K562 (cell line): ENCODE results near the gene CD46. TPM values are rescaled to one million over a fixed set of nuclear protein-coding genes. Genes with fewer than 3 reads are reported as not detected.

ENCODE experiments used
- DIDO1 ChIP-seq: fragments of 450-650 bp; IDR thresholded peaks from 2 replicates; pipeline ENCODE4 v1.6.1; 2016; ENCODE audit warnings: low read depth, missing biosample characterization, missing genetic modification characterization
- ELF4 ChIP-seq: fragments of 450-650 bp; formaldehyde crosslinking; IDR thresholded peaks from 2 replicates; pipeline ENCODE4 v1.4.0; 2022; ENCODE audit warnings: missing genetic modification characterization
- EZH2 ChIP-seq: IDR thresholded peaks from 2 replicates; pipeline ENCODE4 v1.6.1; 2012; ENCODE audit warnings: low read depth, mild to moderate bottlenecking, inconsistent platforms, low read length, borderline replicate concordance
- FOXA3 ChIP-seq, 2 experiments: fragments of 450-650 bp in 1 of 2; sonication (generic) in 1 of 2; formaldehyde crosslinking; IDR thresholded peaks in 1 of 2; conservative IDR thresholded peaks in 1 of 2; 2 replicates each; pipeline versions ENCODE4 v1.4.0 to v1.8.0; 2020 to 2022; ENCODE audit warnings: mild to moderate bottlenecking in 2 of 2, missing genetic modification reagents in 1 of 2
- KLF10 ChIP-seq: fragments of 250-450 bp; sonication (Bioruptor Pico); IDR thresholded peaks from 2 replicates; pipeline ENCODE4 v1.6.1; 2021; ENCODE audit warnings: matching md5 sums
- NR3C1 ChIP-seq: sonication (generic); formaldehyde crosslinking; IDR thresholded peaks from 2 replicates; pipeline ENCODE4 v1.8.1; 2022; ENCODE audit warnings: missing genetic modification reagents
- PHF20 ChIP-seq: fragments of 450-650 bp; IDR thresholded peaks from 2 replicates; pipeline ENCODE4 v1.6.1; 2018; ENCODE audit not compliant: partially characterized antibody
- PHTF2 ChIP-seq: fragments of 250-450 bp; sonication (Bioruptor Pico); IDR thresholded peaks from 2 replicates; pipeline ENCODE4 v1.5.0; 2021; ENCODE audit warnings: mild to moderate bottlenecking
- RBM39 ChIP-seq: fragments of 200-400 bp; formaldehyde crosslinking; optimal IDR thresholded peaks from 2 replicates; pipeline ENCODE3; 2018; ENCODE audit warnings: low read depth, low read length
- TAF7 ChIP-seq: fragments of 450-650 bp; IDR thresholded peaks from 2 replicates; pipeline ENCODE4 v1.6.1; 2016; ENCODE audit warnings: missing genetic modification characterization, missing compliant biosample characterization
- TCFL5 ChIP-seq: fragments of 250-450 bp; sonication (Bioruptor Pico); conservative IDR thresholded peaks from 2 replicates; pipeline ENCODE4 v1.6.1; 2021; ENCODE audit warnings: mild to moderate bottlenecking, moderate library complexity, matching md5 sums
- ZNF583 ChIP-seq: fragments of 250-450 bp; sonication (Bioruptor Pico); IDR thresholded peaks from 2 replicates; pipeline ENCODE4 v1.4.0; 2020
- polyA plus RNA-seq, 8 experiments: library from polyadenylated mRNA; depleted of rRNA in 4 of 8; stranded (reverse) in 5 of 8; unstranded in 3 of 8; fragments of >200 nt; fragmentation: Nextera tagmentation in 2 of 8; fragmentation: Illumina TruSeq in 1 of 8; extraction: Ambion mirVana in 2 of 8; extraction: Trizol in 1 of 8; gene quantifications; 2 replicates each; pipeline versions ENCODE4 v1.2.1 to v1.2.3, GENCODE V29; 2011 to 2014; ENCODE audit warnings: inconsistent platforms in 1 of 8, missing spikeins in 1 of 8
- total RNA-seq, 7 experiments: library from RNA; depleted of rRNA in 6 of 7; stranded (reverse); fragments of >200 nt in 6 of 7; fragmentation: Illumina TruSeq in 2 of 7; extraction: Trizol in 2 of 7; gene quantifications; 2 replicates each; pipeline versions ENCODE4 v1.2.1 to v1.2.3, GENCODE V29; 2011 to 2021; ENCODE audit warnings: low replicate concordance in 1 of 7
- TF ChIP-seq, protein P1 (sequence below): sonication (generic); formaldehyde crosslinking; IDR thresholded peaks from 2 replicates; pipeline ENCODE4 v1.8.1; 2023; ENCODE audit warnings: mild to moderate bottlenecking, missing genetic modification reagents
- TF ChIP-seq, protein P2 (sequence below): fragments of 250-450 bp; sonication (Bioruptor Pico); IDR thresholded peaks from 2 replicates; pipeline ENCODE4 v1.4.0; 2020
- TF ChIP-seq, protein P3 (sequence below): fragments of 450-650 bp; conservative IDR thresholded peaks from 2 replicates; pipeline ENCODE4 v1.6.1; 2016; ENCODE audit warnings: missing genetic modification characterization, low read depth, mild to moderate bottlenecking, control low read depth, missing compliant biosample characterization

The CD46 gene
- total and polyA plus RNA-seq, 9 of the 15 experiments (the other 6 are each of a cell fraction or from before 2014, with no cell fraction given), result 87.9 to 374 (median 156) TPM

DNA sequence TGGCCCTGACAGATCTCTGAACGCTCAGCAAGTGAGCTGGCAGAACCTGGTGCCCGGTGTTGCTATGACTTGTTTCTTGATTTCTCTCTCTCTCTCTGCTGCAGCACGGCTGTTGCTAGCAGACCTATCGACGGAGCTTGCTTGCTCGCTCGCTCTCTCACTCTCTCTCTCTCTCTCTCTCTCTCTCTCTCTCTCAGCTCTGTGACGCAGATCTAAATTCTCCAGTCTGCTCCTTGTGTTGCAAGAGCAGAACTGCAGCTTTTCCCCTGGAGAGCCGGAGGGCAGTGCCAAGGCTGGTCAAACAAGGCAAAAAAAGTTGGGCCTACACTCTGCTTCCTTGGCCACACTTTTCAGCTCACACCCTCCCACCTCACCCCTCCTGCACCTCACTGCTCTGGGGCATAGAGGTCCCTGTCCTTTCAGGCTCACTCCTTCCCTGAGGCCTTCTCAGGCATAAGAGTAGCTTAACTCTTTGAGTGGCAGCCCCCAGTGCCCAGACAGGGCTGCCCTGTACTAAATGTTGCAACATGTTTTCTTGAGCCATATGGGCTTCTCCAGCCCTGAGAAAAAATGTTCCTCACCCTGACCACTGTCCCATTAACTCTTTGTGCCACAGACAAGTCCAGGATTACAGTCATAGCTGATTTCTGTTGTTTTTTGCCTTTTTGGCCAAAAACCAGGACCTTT, 72.2 kb downstream of the CD46 start (continued):
- TF ChIP-seq, protein P1, sequence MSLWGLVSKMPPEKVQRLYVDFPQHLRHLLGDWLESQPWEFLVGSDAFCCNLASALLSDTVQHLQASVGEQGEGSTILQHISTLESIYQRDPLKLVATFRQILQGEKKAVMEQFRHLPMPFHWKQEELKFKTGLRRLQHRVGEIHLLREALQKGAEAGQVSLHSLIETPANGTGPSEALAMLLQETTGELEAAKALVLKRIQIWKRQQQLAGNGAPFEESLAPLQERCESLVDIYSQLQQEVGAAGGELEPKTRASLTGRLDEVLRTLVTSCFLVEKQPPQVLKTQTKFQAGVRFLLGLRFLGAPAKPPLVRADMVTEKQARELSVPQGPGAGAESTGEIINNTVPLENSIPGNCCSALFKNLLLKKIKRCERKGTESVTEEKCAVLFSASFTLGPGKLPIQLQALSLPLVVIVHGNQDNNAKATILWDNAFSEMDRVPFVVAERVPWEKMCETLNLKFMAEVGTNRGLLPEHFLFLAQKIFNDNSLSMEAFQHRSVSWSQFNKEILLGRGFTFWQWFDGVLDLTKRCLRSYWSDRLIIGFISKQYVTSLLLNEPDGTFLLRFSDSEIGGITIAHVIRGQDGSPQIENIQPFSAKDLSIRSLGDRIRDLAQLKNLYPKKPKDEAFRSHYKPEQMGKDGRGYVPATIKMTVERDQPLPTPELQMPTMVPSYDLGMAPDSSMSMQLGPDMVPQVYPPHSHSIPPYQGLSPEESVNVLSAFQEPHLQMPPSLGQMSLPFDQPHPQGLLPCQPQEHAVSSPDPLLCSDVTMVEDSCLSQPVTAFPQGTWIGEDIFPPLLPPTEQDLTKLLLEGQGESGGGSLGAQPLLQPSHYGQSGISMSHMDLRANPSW (CRISPR knock-in tag), result no peak
- TF ChIP-seq TAF7 (tag), result no peak
- TF ChIP-seq NR3C1 (CRISPR knock-in tag), result no peak
- TF ChIP-seq ZNF583 (CRISPR knock-in tag), result no peak
- peak in 1 of 2 experiments; percentile 64; a peak in 1 of 4 replicates for TF ChIP-seq FOXA3 (CRISPR knock-in tag; conservative IDR thresholded peaks at IDR 0.05 in 1 of 2, IDR thresholded peaks at IDR 0.05 in 1 of 2)
- TF ChIP-seq, protein P2, sequence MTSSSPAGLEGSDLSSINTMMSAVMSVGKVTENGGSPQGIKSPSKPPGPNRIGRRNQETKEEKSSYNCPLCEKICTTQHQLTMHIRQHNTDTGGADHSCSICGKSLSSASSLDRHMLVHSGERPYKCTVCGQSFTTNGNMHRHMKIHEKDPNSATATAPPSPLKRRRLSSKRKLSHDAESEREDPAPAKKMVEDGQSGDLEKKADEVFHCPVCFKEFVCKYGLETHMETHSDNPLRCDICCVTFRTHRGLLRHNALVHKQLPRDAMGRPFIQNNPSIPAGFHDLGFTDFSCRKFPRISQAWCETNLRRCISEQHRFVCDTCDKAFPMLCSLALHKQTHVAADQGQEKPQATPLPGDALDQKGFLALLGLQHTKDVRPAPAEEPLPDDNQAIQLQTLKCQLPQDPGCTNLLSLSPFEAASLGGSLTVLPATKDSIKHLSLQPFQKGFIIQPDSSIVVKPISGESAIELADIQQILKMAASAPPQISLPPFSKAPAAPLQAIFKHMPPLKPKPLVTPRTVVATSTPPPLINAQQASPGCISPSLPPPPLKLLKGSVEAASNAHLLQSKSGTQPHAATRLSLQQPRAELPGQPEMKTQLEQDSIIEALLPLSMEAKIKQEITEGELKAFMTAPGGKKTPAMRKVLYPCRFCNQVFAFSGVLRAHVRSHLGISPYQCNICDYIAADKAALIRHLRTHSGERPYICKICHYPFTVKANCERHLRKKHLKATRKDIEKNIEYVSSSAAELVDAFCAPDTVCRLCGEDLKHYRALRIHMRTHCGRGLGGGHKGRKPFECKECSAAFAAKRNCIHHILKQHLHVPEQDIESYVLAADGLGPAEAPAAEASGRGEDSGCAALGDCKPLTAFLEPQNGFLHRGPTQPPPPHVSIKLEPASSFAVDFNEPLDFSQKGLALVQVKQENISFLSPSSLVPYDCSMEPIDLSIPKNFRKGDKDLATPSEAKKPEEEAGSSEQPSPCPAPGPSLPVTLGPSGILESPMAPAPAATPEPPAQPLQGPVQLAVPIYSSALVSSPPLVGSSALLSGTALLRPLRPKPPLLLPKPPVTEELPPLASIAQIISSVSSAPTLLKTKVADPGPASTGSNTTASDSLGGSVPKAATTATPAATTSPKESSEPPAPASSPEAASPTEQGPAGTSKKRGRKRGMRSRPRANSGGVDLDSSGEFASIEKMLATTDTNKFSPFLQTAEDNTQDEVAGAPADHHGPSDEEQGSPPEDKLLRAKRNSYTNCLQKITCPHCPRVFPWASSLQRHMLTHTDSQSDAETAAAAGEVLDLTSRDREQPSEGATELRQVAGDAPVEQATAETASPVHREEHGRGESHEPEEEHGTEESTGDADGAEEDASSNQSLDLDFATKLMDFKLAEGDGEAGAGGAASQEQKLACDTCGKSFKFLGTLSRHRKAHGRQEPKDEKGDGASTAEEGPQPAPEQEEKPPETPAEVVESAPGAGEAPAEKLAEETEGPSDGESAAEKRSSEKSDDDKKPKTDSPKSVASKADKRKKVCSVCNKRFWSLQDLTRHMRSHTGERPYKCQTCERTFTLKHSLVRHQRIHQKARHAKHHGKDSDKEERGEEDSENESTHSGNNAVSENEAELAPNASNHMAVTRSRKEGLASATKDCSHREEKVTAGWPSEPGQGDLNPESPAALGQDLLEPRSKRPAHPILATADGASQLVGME (CRISPR knock-in tag), result peak; percentile 69; the same call in 1 of the 2 replicates
- TF ChIP-seq PHTF2 (CRISPR knock-in tag), result no peak
- no peak for TF ChIP-seq EZH2
- TF ChIP-seq RBM39, result no peak
- no peak for TF ChIP-seq PHF20
- no peak for TF ChIP-seq KLF10 (CRISPR knock-in tag)
- no peak; the same call in 1 of the 2 replicates for TF ChIP-seq DIDO1
- TF ChIP-seq, protein P3, sequence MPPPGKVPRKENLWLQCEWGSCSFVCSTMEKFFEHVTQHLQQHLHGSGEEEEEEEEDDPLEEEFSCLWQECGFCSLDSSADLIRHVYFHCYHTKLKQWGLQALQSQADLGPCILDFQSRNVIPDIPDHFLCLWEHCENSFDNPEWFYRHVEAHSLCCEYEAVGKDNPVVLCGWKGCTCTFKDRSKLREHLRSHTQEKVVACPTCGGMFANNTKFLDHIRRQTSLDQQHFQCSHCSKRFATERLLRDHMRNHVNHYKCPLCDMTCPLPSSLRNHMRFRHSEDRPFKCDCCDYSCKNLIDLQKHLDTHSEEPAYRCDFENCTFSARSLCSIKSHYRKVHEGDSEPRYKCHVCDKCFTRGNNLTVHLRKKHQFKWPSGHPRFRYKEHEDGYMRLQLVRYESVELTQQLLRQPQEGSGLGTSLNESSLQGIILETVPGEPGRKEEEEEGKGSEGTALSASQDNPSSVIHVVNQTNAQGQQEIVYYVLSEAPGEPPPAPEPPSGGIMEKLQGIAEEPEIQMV, result 0 out of 2 replicates have a peak, but pooled peaks have one; percentile 59
- TF ChIP-seq TCFL5 (CRISPR knock-in tag), result no peak
- no peak; the same call in 1 of the 2 replicates for TF ChIP-seq ELF4 (CRISPR knock-in tag)
